Activated T-helper 17 cell treated with anti-CD3 and anti-CD28 coated beads, Interleukin-2, amount 50 U/mL, for 72 hours (primary cell): ENCODE results near the gene CDC42BPB. TPM values are rescaled to one million over a fixed set of nuclear protein-coding genes. Genes with fewer than 3 reads are reported as not detected.

Experiments
- ATAC-seq: fragments of 150-1000 bp; cut with Tn5 transposase; replicated peaks from 2 replicates; pipeline ENCODE4 v1.10.0; 2021; ENCODE audit warnings: mild to moderate bottlenecking, moderate library complexity
- H3K27ac Mint-ChIP-seq: one replicate; pipeline ENCODE4 v1.8.0; 2022; ENCODE audit warnings: mixed read lengths
- H3K27me3 Mint-ChIP-seq: one replicate; pipeline ENCODE4 v1.8.0; 2022; ENCODE audit warnings: mixed read lengths
- H3K36me3 Mint-ChIP-seq: one replicate; pipeline ENCODE4 v1.8.0; 2022; ENCODE audit warnings: low read depth, mild to moderate bottlenecking, mixed read lengths
- H3K4me1 Mint-ChIP-seq: one replicate; pipeline ENCODE4 v1.8.0; 2022; ENCODE audit warnings: mixed read lengths
- H3K4me3 Mint-ChIP-seq: one replicate; pipeline ENCODE4 v1.8.0; 2022; ENCODE audit warnings: mild to moderate bottlenecking, mixed read lengths
- H3K9me3 Mint-ChIP-seq: one replicate; pipeline ENCODE4 v1.8.0; 2022; ENCODE audit warnings: mixed read lengths
- total RNA-seq, 2 donors: library from RNA; stranded (reverse); gene quantifications; one replicate each; pipeline ENCODE4 v1.2.3, GENCODE V29; 2022

The CDC42BPB gene
- total RNA-seq, 2 donors from 2014 or later: 7.2 to 7.3 TPM

- H3K36me3 Mint-ChIP-seq: no peaks in the 10 kb centered on the region
- no peak for ATAC-seq
- no peaks in the 10 kb centered on the region for H3K4me1 Mint-ChIP-seq
- no peaks in the 10 kb centered on the region for H3K9me3 Mint-ChIP-seq
- H3K27me3 Mint-ChIP-seq: peaks cover 15% of the 10 kb centered on the region
- H3K27ac Mint-ChIP-seq: no peak overlapping the region
- no peak overlapping the region for H3K4me3 Mint-ChIP-seq
These were observed 41.9 kb upstream of the CDC42BPB start for GRCh38 chr14:103099081-103099732.

DNA sequence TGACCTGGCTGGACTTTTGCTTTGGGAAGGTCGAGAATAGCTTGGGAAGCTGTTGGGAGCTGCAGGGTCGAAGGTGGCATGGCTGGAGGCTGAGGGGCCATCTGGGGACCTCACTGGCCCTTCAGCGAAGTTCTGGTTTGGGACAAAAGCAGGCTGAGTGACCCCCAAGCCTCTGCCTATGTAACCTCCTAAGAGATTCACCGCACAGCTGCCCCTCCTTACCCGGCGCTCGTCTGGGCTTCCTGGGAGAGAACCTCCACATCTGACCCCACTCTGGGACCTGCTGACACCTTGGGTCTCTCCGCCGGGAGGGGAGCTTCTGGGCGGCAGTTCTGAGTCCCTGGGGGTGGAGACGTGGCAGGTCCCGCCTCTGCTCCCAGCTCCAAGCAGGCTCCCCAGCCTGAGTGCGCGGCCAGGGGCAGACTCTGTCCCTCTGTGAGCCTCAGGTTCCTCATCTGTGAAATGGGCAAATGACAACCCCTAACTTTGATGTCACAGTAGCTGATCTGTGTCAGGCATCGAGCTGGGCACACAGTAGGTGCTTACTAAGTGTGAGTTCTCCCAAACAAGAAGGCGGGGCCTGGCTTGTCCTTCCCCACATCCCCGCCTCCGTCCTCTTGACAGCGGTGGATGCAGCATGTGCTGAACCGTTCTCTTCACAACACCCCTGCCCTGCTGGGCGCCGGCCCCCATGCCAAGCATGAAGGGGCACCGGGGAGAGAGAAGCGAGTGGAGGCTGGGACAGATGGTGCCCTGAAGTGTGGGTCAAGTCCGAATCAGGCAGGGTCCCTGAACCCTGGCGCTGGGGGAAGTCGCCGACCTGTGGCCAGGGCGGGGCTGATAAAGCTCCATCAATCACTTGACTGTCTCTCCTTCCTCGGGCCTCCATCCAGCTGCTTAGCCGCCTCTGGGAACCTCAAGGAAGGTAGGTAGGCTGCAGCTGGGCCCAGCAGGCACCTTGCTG is 40.9 kb upstream of the CDC42BPB start:
- H3K4me1 Mint-ChIP-seq: no peaks in the 10 kb centered on the region
- no peaks in the 10 kb centered on the region for H3K9me3 Mint-ChIP-seq
- H3K27ac Mint-ChIP-seq: no peak overlapping the region
- H3K27me3 Mint-ChIP-seq: peaks cover 12% of the 10 kb centered on the region
- no peak for ATAC-seq
- no peaks in the 10 kb centered on the region for H3K36me3 Mint-ChIP-seq
- no peak overlapping the region for H3K4me3 Mint-ChIP-seq

- ATAC-seq: no peak
- H3K4me3 Mint-ChIP-seq: no peak overlapping the region
- H3K27me3 Mint-ChIP-seq: peaks cover 12% of the 10 kb centered on the region
- no peaks in the 10 kb centered on the region for H3K36me3 Mint-ChIP-seq
- no peaks in the 10 kb centered on the region for H3K4me1 Mint-ChIP-seq
- no peaks in the 10 kb centered on the region for H3K9me3 Mint-ChIP-seq
- H3K27ac Mint-ChIP-seq: no peak overlapping the region
These were observed 40.1 kb upstream of the CDC42BPB start for GRCh38 chr14:103097244-103097993.

DNA sequence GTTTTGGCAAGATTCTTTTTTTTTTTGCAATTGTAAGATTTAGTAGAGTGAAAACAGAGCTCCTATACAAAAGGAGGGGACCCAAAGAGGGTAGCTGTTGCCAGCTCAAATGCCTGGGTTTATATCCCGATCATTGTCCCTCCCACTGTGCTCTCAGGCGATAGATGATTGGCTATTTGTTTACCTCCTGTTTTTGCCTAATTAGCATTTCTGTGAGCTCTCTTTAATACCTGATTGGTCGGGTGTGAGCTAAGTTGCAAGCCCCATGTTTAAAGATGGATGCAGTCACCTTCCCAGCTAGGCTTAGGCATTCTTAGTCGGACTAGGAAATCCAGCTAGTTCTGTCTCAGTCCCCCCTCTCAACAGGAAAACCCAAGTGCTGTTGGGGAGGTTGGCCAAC is 39.0 kb upstream of the CDC42BPB start:
- Mint-ChIP-seq H3K27me3 (peaks cover 9% of the 10 kb centered on the region), H3K4me3 (no peak overlapping the region)
- no peak for ATAC-seq

GRCh38 chr14:103095210-103095778 is 37.9 kb upstream of the CDC42BPB start:
- peaks cover 5% of the 10 kb centered on the region for H3K27me3 Mint-ChIP-seq
- no peaks in the 10 kb centered on the region for H3K9me3 Mint-ChIP-seq
- no peaks in the 10 kb centered on the region for H3K36me3 Mint-ChIP-seq
- H3K4me1 Mint-ChIP-seq: no peaks in the 10 kb centered on the region
- ATAC-seq: no peak
- H3K27ac Mint-ChIP-seq: no peak overlapping the region
- no peak overlapping the region for H3K4me3 Mint-ChIP-seq

More for the DNA sequence above, 39.0 kb upstream of the CDC42BPB start:
- Mint-ChIP-seq H3K4me1 (no peaks in the 10 kb centered on the region), H3K9me3 (no peaks in the 10 kb centered on the region), H3K36me3 (no peaks in the 10 kb centered on the region), H3K27ac (peak overlapping the region; percentile 48)

GRCh38 chr14:103094406-103095209 is 37.3 kb upstream of the CDC42BPB start, which contains the start of gene EXOC3L4:
EXOC3L4 (plus strand) TSS chr14:103094725; CDS start chr14:103100220, 5,495 bp downstream.
- no peak within 1 kb of the TSS for H3K27ac Mint-ChIP-seq
- no peaks in the 10 kb centered on the region for H3K36me3 Mint-ChIP-seq
- peaks cover 5% of the 10 kb centered on the region for H3K27me3 Mint-ChIP-seq
- ATAC-seq: no peak
- H3K9me3 Mint-ChIP-seq: no peaks in the 10 kb centered on the region
- no peak within 1 kb of the TSS for H3K4me3 Mint-ChIP-seq
- H3K4me1 Mint-ChIP-seq: no peaks in the 10 kb centered on the region

- Mint-ChIP-seq H3K9me3 (no peaks in the 10 kb centered on the region), H3K27ac (no peak overlapping the region), H3K4me3 (no peak overlapping the region), H3K36me3 (no peaks in the 10 kb centered on the region), H3K27me3 (peaks cover 5% of the 10 kb centered on the region), H3K4me1 (no peaks in the 10 kb centered on the region)
- ATAC-seq: no peak
These were observed 36.6 kb upstream of the CDC42BPB start for GRCh38 chr14:103093856-103094405.

GRCh38 chr14:103091883-103092222 is 34.5 kb upstream of the CDC42BPB start:
- no peak for ATAC-seq
- Mint-ChIP-seq H3K4me1 (no peaks in the 10 kb centered on the region), H3K36me3 (no peaks in the 10 kb centered on the region), H3K9me3 (no peaks in the 10 kb centered on the region), H3K27ac (no peak overlapping the region), H3K27me3 (peaks cover 4% of the 10 kb centered on the region), H3K4me3 (peak overlapping the region; percentile 30)

DNA sequence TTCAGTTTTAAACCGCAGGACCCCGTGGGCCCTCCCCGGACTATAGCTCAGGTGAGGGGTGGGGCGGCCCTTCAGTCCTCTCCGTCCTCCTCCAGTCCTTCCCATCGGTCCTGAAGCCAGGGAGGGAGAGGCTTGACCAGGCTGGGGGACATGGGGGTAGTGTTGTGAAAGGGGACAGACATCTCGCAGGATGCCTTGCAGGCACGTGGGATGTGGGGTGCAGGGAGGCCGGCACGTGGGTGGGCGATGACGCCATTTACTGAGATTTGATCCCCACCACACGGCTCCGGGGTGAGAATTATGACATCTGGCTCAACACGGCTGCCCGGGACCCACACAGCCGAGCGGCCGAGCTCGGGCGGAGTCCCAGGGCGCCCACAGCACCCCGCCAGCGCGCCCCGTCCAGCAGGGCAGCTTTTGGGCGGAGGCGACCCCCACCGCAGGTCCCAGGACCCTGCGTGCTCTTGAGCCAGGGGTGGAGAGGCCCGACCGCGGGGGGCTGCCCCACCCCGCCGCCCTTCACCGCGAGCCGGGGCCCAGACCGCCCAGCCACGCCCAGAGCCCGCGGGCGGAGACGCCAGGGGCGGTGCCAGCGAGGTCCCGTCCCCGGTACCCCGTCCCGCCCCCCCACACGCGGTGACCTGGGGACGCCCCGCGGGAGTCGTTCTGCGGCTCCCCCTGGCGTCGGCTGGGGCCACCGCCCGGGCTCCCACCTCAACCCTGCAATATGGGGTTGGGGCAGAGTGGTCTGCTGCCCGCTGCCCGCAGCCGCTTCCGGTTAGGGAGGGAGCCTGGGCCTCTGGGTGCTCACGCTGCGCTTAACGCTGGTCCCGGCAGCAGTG is 33.9 kb upstream of the CDC42BPB start:
- Mint-ChIP-seq H3K27me3 (peaks cover 5% of the 10 kb centered on the region), H3K9me3 (no peaks in the 10 kb centered on the region), H3K4me1 (no peaks in the 10 kb centered on the region), H3K27ac (no peak overlapping the region), H3K4me3 (peak overlapping the region; percentile 55), H3K36me3 (no peaks in the 10 kb centered on the region)
- peak; percentile 86 for ATAC-seq

- Mint-ChIP-seq H3K9me3 (no peaks in the 10 kb centered on the region), H3K27ac (no peak overlapping the region), H3K4me1 (no peaks in the 10 kb centered on the region), H3K27me3 (peaks cover 7% of the 10 kb centered on the region), H3K36me3 (no peaks in the 10 kb centered on the region), H3K4me3 (peak overlapping the region; percentile 55)
- no peak for ATAC-seq
These were observed 33.2 kb upstream of the CDC42BPB start for GRCh38 chr14:103090481-103091020.

DNA sequence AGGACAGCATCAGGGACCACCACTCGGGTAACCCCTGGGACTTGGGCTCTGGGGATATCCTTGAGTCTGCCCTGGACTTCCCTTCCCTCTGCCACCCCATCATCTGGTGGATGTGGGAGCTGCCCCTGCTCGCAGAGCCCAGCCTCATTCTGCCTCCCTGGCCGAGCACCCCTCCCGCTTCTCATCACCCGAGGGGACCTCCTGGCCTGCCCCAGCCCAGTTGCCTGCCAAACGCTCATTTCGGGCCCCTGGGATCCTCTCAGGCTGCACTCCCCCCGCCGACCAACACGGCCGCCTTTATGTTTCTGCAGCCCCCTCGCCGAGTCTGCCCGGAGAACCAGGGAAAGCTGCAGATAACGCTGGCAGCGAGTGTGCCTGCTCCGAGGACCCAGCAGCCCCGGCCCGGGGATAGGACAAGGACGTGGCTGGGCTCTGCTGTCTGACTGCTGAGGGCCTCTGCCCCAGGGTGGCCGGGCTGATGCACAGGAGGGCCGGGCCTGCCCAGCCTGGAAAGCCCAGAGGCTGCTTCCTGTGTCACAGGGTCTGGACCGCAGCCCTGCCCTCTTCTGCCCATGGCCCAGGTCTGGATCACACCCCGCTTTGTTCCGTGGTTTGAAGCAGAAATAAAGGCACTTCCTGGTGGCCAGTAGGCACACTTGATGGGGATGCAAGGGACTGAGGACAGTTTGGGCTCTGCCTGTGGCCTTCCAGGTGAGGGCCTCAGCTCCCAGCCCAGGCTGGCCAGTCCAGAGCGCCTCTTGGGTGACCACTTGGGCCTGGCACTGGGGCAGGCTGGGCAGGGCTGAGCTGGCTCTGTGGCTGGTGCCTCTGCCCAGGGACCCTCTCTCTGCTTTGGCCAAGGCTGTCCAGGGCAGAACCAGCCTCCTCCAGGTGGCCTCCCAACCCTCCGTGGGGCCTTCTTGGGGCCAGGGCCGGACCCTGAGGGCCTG is 32.3 kb upstream of the CDC42BPB start:
- no peaks in the 10 kb centered on the region for H3K36me3 Mint-ChIP-seq
- H3K27me3 Mint-ChIP-seq: peaks cover 9% of the 10 kb centered on the region
- H3K4me3 Mint-ChIP-seq: no peak overlapping the region
- ATAC-seq: no peak
- H3K27ac Mint-ChIP-seq: no peak overlapping the region
- H3K9me3 Mint-ChIP-seq: no peaks in the 10 kb centered on the region
- no peaks in the 10 kb centered on the region for H3K4me1 Mint-ChIP-seq

- no peak overlapping the region for H3K27ac Mint-ChIP-seq
- no peak overlapping the region for H3K4me3 Mint-ChIP-seq
- H3K27me3 Mint-ChIP-seq: peaks cover 12% of the 10 kb centered on the region
- no peaks in the 10 kb centered on the region for H3K9me3 Mint-ChIP-seq
- no peaks in the 10 kb centered on the region for H3K4me1 Mint-ChIP-seq
- no peaks in the 10 kb centered on the region for H3K36me3 Mint-ChIP-seq
- no peak for ATAC-seq
These were observed 31.6 kb upstream of the CDC42BPB start for GRCh38 chr14:103088921-103089320.
